Neuronal stem cell (in vitro differentiated cells): ENCODE measurements around the gene PPL.

ENCODE experiments used
- DNase-seq: peaks from one replicate; pipeline ENCODE4 v3.0.0-alpha.2; 2013; ENCODE audit warnings: low spot score
- H2AFZ ChIP-seq: one replicate; pipeline ENCODE4 v1.6.1; 2013; ENCODE audit warnings: mild to moderate bottlenecking, low read length, inconsistent platforms
- H2AK5ac ChIP-seq: 2 replicates; pipeline ENCODE4 v1.6.1; 2013; ENCODE audit warnings: low read depth, mild to moderate bottlenecking, inconsistent platforms, low read length, moderate library complexity, mixed read lengths
- H2BK120ac ChIP-seq: 2 replicates; pipeline ENCODE4 v1.6.1; 2013; ENCODE audit warnings: low read depth, mild to moderate bottlenecking, inconsistent platforms, low read length, moderate library complexity, mixed read lengths
- H2BK12ac ChIP-seq: one replicate; pipeline ENCODE4 v1.6.1; 2013; ENCODE audit warnings: low read length, inconsistent platforms
- H2BK15ac ChIP-seq: 2 replicates; pipeline ENCODE4 v1.6.1; 2013; ENCODE audit warnings: mild to moderate bottlenecking, low read length, inconsistent platforms, mixed read lengths
- H2BK5ac ChIP-seq: one replicate; pipeline ENCODE4 v1.6.1; 2013; ENCODE audit warnings: inconsistent platforms, mild to moderate bottlenecking, low read length, moderate library complexity
- H3K14ac ChIP-seq: one replicate; pipeline ENCODE4 v1.6.1; 2013; ENCODE audit warnings: low read length, inconsistent platforms
- H3K18ac ChIP-seq: 2 replicates; pipeline ENCODE4 v1.6.1; 2013; ENCODE audit warnings: low read length, inconsistent platforms
- H3K23ac ChIP-seq: 2 replicates; pipeline ENCODE4 v1.6.1; 2013; ENCODE audit warnings: low read depth, mild to moderate bottlenecking, mixed read lengths, low read length, inconsistent platforms; ENCODE audit not compliant: poor library complexity
- H3K27ac ChIP-seq: replicated peaks from 3 replicates; pipeline ENCODE4 v1.5.1; 2013; ENCODE audit warnings: low read length, inconsistent platforms
- H3K27me3 ChIP-seq, 3 experiments: 2 replicates each; pipeline ENCODE4 v1.6.1; 2013; ENCODE audit warnings: low read length in 3 of 3, mild to moderate bottlenecking in 2 of 3, inconsistent platforms in 1 of 3, low read depth in 1 of 3, mixed read lengths in 1 of 3, moderate library complexity in 1 of 3; ENCODE audit not compliant: control insufficient read depth in 3 of 3, insufficient read depth in 3 of 3
- H3K36me3 ChIP-seq, 2 donors: replicated peaks in 1 of 2; 2 replicates each; pipeline ENCODE4 v1.6.1; 2013; ENCODE audit warnings: low read length in 2 of 2; ENCODE audit not compliant: control insufficient read depth in 2 of 2, insufficient read depth in 2 of 2
- H3K4ac ChIP-seq: 2 replicates; pipeline ENCODE4 v1.6.1; 2013; ENCODE audit warnings: inconsistent platforms, mild to moderate bottlenecking, low read length, moderate library complexity
- H3K4me1 ChIP-seq, 2 donors: 1 replicate in 1 of 2; 2 replicates in 1 of 2; pipeline ENCODE4 v1.6.1; 2013; ENCODE audit warnings: low read length in 2 of 2, low read depth in 1 of 2; ENCODE audit not compliant: control insufficient read depth in 2 of 2, insufficient read depth in 1 of 2
- H3K4me2 ChIP-seq: one replicate; pipeline ENCODE4 v1.6.1; 2013; ENCODE audit warnings: mild to moderate bottlenecking, low read length, inconsistent platforms; ENCODE audit not compliant: insufficient read depth, poor library complexity, severe bottlenecking
- H3K4me3 ChIP-seq, 2 donors: 2 replicates each; pipeline ENCODE4 v1.5.1; 2013; ENCODE audit warnings: low read length in 2 of 2, mild to moderate bottlenecking in 2 of 2, inconsistent platforms in 1 of 2, moderate library complexity in 1 of 2
- H3K79me1 ChIP-seq: one replicate; pipeline ENCODE4 v1.6.1; 2013; ENCODE audit warnings: low read depth, mild to moderate bottlenecking, inconsistent platforms, low read length, moderate library complexity
- H3K9ac ChIP-seq: one replicate; pipeline ENCODE4 v1.6.1; 2013; ENCODE audit warnings: mild to moderate bottlenecking, low read depth, low read length, inconsistent platforms; ENCODE audit not compliant: poor library complexity
- H3K9me3 ChIP-seq, 2 donors: replicated peaks in 1 of 2; 2 replicates each; pipeline versions ENCODE3 to v1.6.1; 2013; ENCODE audit warnings: low read length in 2 of 2, mild to moderate bottlenecking in 2 of 2, inconsistent platforms in 1 of 2, low read depth in 1 of 2, mixed read lengths in 1 of 2, moderate library complexity in 1 of 2; ENCODE audit not compliant: control insufficient read depth in 2 of 2, insufficient read depth in 1 of 2
- H4K8ac ChIP-seq: one replicate; pipeline ENCODE4 v1.6.1; 2013; ENCODE audit warnings: low read depth, mild to moderate bottlenecking, inconsistent platforms, low read length, moderate library complexity
- H4K91ac ChIP-seq: one replicate; pipeline ENCODE4 v1.6.1; 2013; ENCODE audit warnings: low read length, low read depth, mild to moderate bottlenecking, inconsistent platforms; ENCODE audit not compliant: poor library complexity
- WGBS, 2 donors: extraction: QIAGEN DNeasy Blood & Tissue Kit; methylation state at CpG; one replicate each; pipeline ENCODE4 v1.1.7; 2013; ENCODE audit warnings: missing lambda C conversion rate in 2 of 2, mixed read lengths in 1 of 2; ENCODE audit not compliant: insufficient read length in 2 of 2, insufficient replicate concordance in 1 of 2; ENCODE audit errors: extremely low coverage in 2 of 2; 5-methylcytosine and 5-hydroxymethylcytosine counted together

PPL gene

DNA sequence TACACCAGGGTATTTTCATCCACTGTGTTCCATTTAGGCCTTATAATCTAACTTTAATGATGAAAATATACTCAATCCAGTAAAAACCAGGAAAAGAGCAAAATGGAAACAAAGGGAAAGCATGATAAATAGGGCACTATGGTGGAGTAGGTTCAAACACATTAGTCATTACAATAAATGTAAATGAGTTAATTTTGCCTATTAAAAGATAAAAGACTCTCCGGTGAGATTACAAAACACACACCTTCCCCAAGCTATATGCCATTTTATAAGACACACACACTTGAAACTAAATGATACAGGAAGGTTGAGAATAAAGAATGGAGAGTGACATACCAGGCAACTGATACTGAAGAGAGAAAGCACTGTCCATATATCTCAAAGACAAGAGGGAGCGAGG lies 10.0 kb downstream of the PPL start:
- no peaks in the 10 kb centered on the region for H3K79me1 ChIP-seq
- H3K4me3 ChIP-seq: no peak overlapping the region
- H2AK5ac ChIP-seq: no peak overlapping the region
- H3K36me3 ChIP-seq: no peaks in the 10 kb centered on the region
- no peak overlapping the region for H2BK5ac ChIP-seq
- no peak overlapping the region for H2BK15ac ChIP-seq
- WGBS, 2 donors: no CpG with 5 or more reads among the region's 2 CpGs
- no peak overlapping the region for H3K27ac ChIP-seq
- H3K18ac ChIP-seq: no peak overlapping the region
- H3K14ac ChIP-seq: no peak overlapping the region
- no peak overlapping the region for H3K4ac ChIP-seq
- DNase-seq: no peak
- H3K4me1 ChIP-seq: peaks cover 0 to 3% of the 10 kb centered on the region in 2 donors
- H3K27me3 ChIP-seq: peaks cover 0 to 45% (median 0%) of the 10 kb centered on the region in 3 experiments
- peaks cover 2 to 3% of the 10 kb centered on the region in 2 donors for H3K9me3 ChIP-seq
- no peak overlapping the region for H3K4me2 ChIP-seq
- no peak overlapping the region for H3K23ac ChIP-seq
- H2BK12ac ChIP-seq: no peak overlapping the region
- no peak overlapping the region for H4K8ac ChIP-seq
- no peak overlapping the region for H3K9ac ChIP-seq
- no peak overlapping the region for H4K91ac ChIP-seq
- no peak overlapping the region for H2BK120ac ChIP-seq
- H2AFZ ChIP-seq: no peak overlapping the region

DNA sequence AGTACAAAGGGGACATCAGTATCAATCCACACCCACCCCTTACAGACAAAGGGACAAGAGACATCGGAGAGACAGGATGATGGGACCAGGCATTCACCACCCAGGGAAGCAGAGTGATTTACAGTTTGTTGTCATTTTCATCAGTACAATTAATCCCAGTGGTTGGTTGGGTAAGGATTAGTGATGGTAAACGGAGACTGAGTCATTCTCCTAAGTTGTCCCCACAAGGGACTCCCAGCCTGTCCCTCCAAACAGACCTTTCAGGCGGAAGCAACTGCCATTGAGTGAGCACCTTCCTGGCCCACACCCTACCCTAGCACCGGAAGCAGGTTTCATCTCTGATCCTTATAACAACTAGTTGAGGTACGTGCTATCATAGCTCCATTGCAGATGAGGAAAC lies 11.2 kb downstream of the PPL start:
- Histone ChIP-seq H4K91ac (no peak overlapping the region), H2AFZ (no peak overlapping the region), H3K4me1 (peaks cover 0 to 3% of the 10 kb centered on the region in 2 donors), H3K27me3 (peaks cover 0 to 38% (median 0%) of the 10 kb centered on the region in 3 experiments), H3K23ac (no peak overlapping the region), H3K9ac (no peak overlapping the region), H3K18ac (no peak overlapping the region), H3K4me3 (no peak overlapping the region), H3K36me3 (no peaks in the 10 kb centered on the region), H4K8ac (no peak overlapping the region), H2BK120ac (no peak overlapping the region), H2BK15ac (no peak overlapping the region), H2AK5ac (no peak overlapping the region), H2BK12ac (no peak overlapping the region), H3K79me1 (no peaks in the 10 kb centered on the region), H3K4ac (no peak overlapping the region), H2BK5ac (no peak overlapping the region), H3K27ac (no peak overlapping the region), H3K4me2 (no peak overlapping the region), H3K14ac (no peak overlapping the region), H3K9me3 (peaks cover 2 to 3% of the 10 kb centered on the region in 2 donors)
- DNase-seq: no peak
- WGBS, 2 donors: no CpG with 5 or more reads among the region's 5 CpGs

DNA sequence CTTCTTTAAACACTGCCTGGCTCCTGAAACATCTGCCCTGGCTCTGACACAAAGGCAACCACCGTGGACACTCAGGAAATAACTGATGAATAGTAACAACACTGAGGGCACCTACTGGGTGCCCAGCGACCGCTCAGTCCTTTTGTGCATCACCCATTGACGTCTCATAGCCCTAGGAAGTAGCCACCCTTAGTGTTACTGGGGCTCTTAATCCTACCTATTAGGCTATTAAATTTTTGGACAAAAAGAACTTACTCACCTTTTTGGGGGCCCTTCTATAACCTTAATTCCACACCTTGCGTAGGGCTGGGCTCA lies 11.7 kb downstream of the PPL start:
- Histone ChIP-seq H3K9me3 (peaks cover 2 to 3% of the 10 kb centered on the region in 2 donors), H3K14ac (no peak overlapping the region), H3K27ac (no peak overlapping the region), H2BK15ac (no peak overlapping the region), H2AK5ac (no peak overlapping the region), H3K4me2 (no peak overlapping the region), H2AFZ (no peak overlapping the region), H3K4ac (no peak overlapping the region), H3K9ac (no peak overlapping the region), H2BK12ac (no peak overlapping the region), H4K91ac (no peak overlapping the region), H3K18ac (no peak overlapping the region), H3K79me1 (no peaks in the 10 kb centered on the region), H2BK120ac (no peak overlapping the region), H3K27me3 (peaks cover 0 to 33% (median 0%) of the 10 kb centered on the region in 3 experiments), H3K4me3 (no peak overlapping the region), H3K36me3 (no peaks in the 10 kb centered on the region), H3K23ac (no peak overlapping the region), H2BK5ac (no peak overlapping the region), H3K4me1 (peaks cover 0 to 3% of the 10 kb centered on the region in 2 donors), H4K8ac (no peak overlapping the region)
- WGBS, 2 donors: no CpG with 5 or more reads among the region's 5 CpGs
- no peak for DNase-seq

DNA sequence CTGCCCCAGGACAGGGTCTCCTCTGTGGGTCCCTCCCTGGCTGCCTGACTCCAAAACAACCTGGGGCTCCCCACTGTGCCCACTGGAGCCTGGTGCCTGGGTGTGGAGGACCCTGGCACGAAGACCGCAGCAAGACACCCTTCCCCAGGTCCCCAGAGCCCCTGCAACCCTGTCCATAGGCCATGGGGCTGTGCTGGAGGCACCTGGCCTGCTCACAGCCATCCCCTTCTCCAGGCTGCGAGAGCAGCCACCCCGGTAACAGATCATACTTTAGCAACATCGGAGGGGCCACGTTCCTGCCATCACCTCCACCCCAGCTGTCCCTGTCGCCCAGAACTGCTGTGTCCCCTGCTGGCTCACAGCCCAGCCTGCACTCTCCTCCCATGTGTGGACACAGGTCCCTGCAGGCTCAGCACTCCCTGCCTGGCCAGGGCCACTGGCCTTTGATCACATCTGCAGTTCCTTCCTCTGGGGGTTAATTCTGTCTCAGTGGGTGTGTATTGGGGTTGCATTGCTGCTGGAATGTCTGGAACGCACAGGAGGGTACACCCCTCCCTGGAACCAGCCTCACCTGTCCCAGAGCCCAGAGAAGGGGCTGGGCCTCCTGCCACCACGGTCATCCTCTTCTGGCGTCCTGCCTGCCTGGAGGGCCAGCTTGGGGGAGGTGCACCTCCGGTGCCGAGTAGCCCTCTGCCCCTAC lies 12.2 kb downstream of the PPL start:
- H3K36me3 ChIP-seq: no peaks in the 10 kb centered on the region
- no peak overlapping the region for H3K23ac ChIP-seq
- peak overlapping the region; percentile 67 for H4K8ac ChIP-seq
- no peak overlapping the region for H3K14ac ChIP-seq
- peak overlapping the region; percentile 73 for H3K18ac ChIP-seq
- peaks cover 0 to 29% (median 0%) of the 10 kb centered on the region in 3 experiments for H3K27me3 ChIP-seq
- H2BK5ac ChIP-seq: no peak overlapping the region
- no peak overlapping the region for H2BK12ac ChIP-seq
- no peak overlapping the region for H4K91ac ChIP-seq
- no peak for DNase-seq
- H3K4me2 ChIP-seq: no peak overlapping the region
- H3K27ac ChIP-seq: no peak overlapping the region
- no peak overlapping the region for H2BK120ac ChIP-seq
- WGBS, 2 donors: no CpG with 5 or more reads among the region's 12 CpGs
- peaks cover 2 to 3% of the 10 kb centered on the region in 2 donors for H3K9me3 ChIP-seq
- H3K4me3 ChIP-seq: no peak overlapping the region
- no peak overlapping the region for H3K4ac ChIP-seq
- H3K79me1 ChIP-seq: no peaks in the 10 kb centered on the region
- no peak overlapping the region for H2BK15ac ChIP-seq
- H2AK5ac ChIP-seq: no peak overlapping the region
- H3K9ac ChIP-seq: peak overlapping the region; percentile 51
- H3K4me1 ChIP-seq: peaks cover 0 to 3% of the 10 kb centered on the region in 2 donors
- no peak overlapping the region for H2AFZ ChIP-seq
